ENCODE measurements around the gene TTC28. TPM values are rescaled to one million over a fixed set of nuclear protein-coding genes. Genes with fewer than 3 reads are reported as not detected.

TTC28 gene
- total RNA-seq, 4 donors from 2014 or later: 43.8 to 130 (median 92.0) TPM

GRCh38 chr22:28310299-28310698 is 369.3 kb downstream of the TTC28 start:
- Histone ChIP-seq H3K27me3 (no peaks in the 10 kb centered on the region), H3K9me3 (no peaks in the 10 kb centered on the region), H3K4me3 (no peak overlapping the region), H3K4me1 (no peaks in the 10 kb centered on the region), H3K36me3 (no peaks in the 10 kb centered on the region), H3K27ac (no peak overlapping the region)
- DNase-seq: no peak
- TF ChIP-seq POLR2A (IDR thresholded peaks at IDR 0.05) (no peak), CTCF (IDR thresholded peaks at IDR 0.05) (no peak)
- intact Hi-C loops (cut with DNase I; ENCODE audit: low total_unique reads): no loop called here

GRCh38 chr22:28299753-28300152 is 379.9 kb downstream of the TTC28 start:
- Histone ChIP-seq H3K36me3 (no peaks in the 10 kb centered on the region), H3K4me3 (no peak overlapping the region), H3K9me3 (no peaks in the 10 kb centered on the region), H3K27me3 (no peaks in the 10 kb centered on the region), H3K27ac (peak overlapping the region; percentile 18 to 56), H3K4me1 (no peaks in the 10 kb centered on the region)
- TF ChIP-seq POLR2A (IDR thresholded peaks at IDR 0.05) (no peak), CTCF (IDR thresholded peaks at IDR 0.05) (no peak)
- peak; percentile 38 to 55 for DNase-seq
- intact Hi-C loops (cut with DNase I; ENCODE audit: low total_unique reads): no loop called here

GRCh38 chr22:28299309-28299708 is 380.3 kb downstream of the TTC28 start:
- intact Hi-C loops (cut with DNase I; ENCODE audit: low total_unique reads): no loop called here

GRCh38 chr22:28297504-28297903 is 382.1 kb downstream of the TTC28 start:
- no peak overlapping the region for H3K27ac ChIP-seq
- H3K27me3 ChIP-seq: no peaks in the 10 kb centered on the region
- no peaks in the 10 kb centered on the region for H3K36me3 ChIP-seq
- H3K4me3 ChIP-seq: no peak overlapping the region
- TF ChIP-seq POLR2A (IDR thresholded peaks at IDR 0.05): no peak
- no peak for TF ChIP-seq CTCF (IDR thresholded peaks at IDR 0.05)
- DNase-seq: no peak
- intact Hi-C loops (cut with DNase I; ENCODE audit: low total_unique reads): no loop called here
- no peaks in the 10 kb centered on the region for H3K9me3 ChIP-seq
- H3K4me1 ChIP-seq: no peaks in the 10 kb centered on the region

More at GRCh38 chr22:28299309-28299708, 380.3 kb downstream of the TTC28 start:
- Histone ChIP-seq H3K4me3 (no peak overlapping the region), H3K4me1 (no peaks in the 10 kb centered on the region), H3K27me3 (no peaks in the 10 kb centered on the region), H3K36me3 (no peaks in the 10 kb centered on the region), H3K9me3 (no peaks in the 10 kb centered on the region), H3K27ac (no peak overlapping the region)
- no peak for DNase-seq
- no peak for TF ChIP-seq POLR2A (IDR thresholded peaks at IDR 0.05)
- TF ChIP-seq CTCF (IDR thresholded peaks at IDR 0.05): no peak

GRCh38 chr22:28296452-28296851 is 383.2 kb downstream of the TTC28 start:
- Histone ChIP-seq H3K4me1 (no peaks in the 10 kb centered on the region), H3K4me3 (no peak overlapping the region), H3K27me3 (no peaks in the 10 kb centered on the region), H3K9me3 (no peaks in the 10 kb centered on the region), H3K36me3 (no peaks in the 10 kb centered on the region), H3K27ac (no peak overlapping the region)
- TF ChIP-seq CTCF (IDR thresholded peaks at IDR 0.05) (no peak), POLR2A (IDR thresholded peaks at IDR 0.05) (no peak)
- no peak for DNase-seq
- intact Hi-C loops (cut with DNase I; ENCODE audit: low total_unique reads): no loop called here

Measured in uterus (tissue), 4 donors.